Neural progenitor cell (in vitro differentiated cells): ENCODE measurements around the gene LRFN4. TPM values are rescaled to one million over a fixed set of nuclear protein-coding genes. Genes with fewer than 3 reads are reported as not detected.

ENCODE experiments used
- DNase-seq: peaks from one replicate; pipeline ENCODE4 v3.0.0-alpha.2; 2016; ENCODE audit warnings: low spot score
- H2AFZ ChIP-seq: fragments of 200-600 bp; sonication (generic); replicated peaks from 2 replicates; pipeline ENCODE4 v1.6.1; 2016; ENCODE audit warnings: antibody characterized with exemption
- H3F3A ChIP-seq: fragments of 200-600 bp; sonication (generic); 2 replicates; pipeline ENCODE4 v1.6.1; 2016; ENCODE audit warnings: antibody characterized with exemption, low read depth
- H3K27ac ChIP-seq: fragments of 200-600 bp; sonication (generic); 2 replicates; pipeline ENCODE4 v1.5.1; 2016; ENCODE audit warnings: mild to moderate bottlenecking
- H3K27me3 ChIP-seq: fragments of 200-600 bp; sonication (generic); 2 replicates; pipeline ENCODE4 v1.6.1; 2016; ENCODE audit warnings: mild to moderate bottlenecking, moderate library complexity
- H3K36me3 ChIP-seq: fragments of 200-600 bp; sonication (generic); 2 replicates; pipeline ENCODE4 v1.5.1; 2016
- H3K4me1 ChIP-seq: fragments of 200-600 bp; sonication (generic); 2 replicates; pipeline ENCODE4 v1.6.1; 2016; ENCODE audit warnings: mixed run types
- H3K4me2 ChIP-seq: fragments of 200-600 bp; sonication (generic); 2 replicates; pipeline ENCODE4 v1.6.1; 2016
- H3K4me3 ChIP-seq: fragments of 200-600 bp; sonication (generic); 2 replicates; pipeline ENCODE4 v1.5.1; 2016
- H3K79me2 ChIP-seq: fragments of 200-600 bp; sonication (generic); 2 replicates; pipeline ENCODE4 v1.6.1; 2016; ENCODE audit warnings: low read depth
- H3K9ac ChIP-seq: fragments of 200-600 bp; sonication (generic); 2 replicates; pipeline ENCODE4 v1.6.1; 2016
- H3K9me3 ChIP-seq: fragments of 200-600 bp; sonication (generic); 2 replicates; pipeline ENCODE4 v1.5.1; 2016; ENCODE audit warnings: low read depth
- H4K20me1 ChIP-seq: fragments of 200-600 bp; sonication (generic); 2 replicates; pipeline ENCODE4 v1.6.1; 2016; ENCODE audit warnings: low read depth
- H3K27ac Mint-ChIP-seq: 3 replicates; pipeline ENCODE4 v1.8.0; 2021; ENCODE audit warnings: mixed read lengths
- H3K27me3 Mint-ChIP-seq: 2 replicates; pipeline ENCODE4 v1.8.0; 2022; ENCODE audit warnings: low read depth, mild to moderate bottlenecking, inconsistent platforms, moderate library complexity, mixed read lengths; ENCODE audit not compliant: insufficient read depth
- H3K36me3 Mint-ChIP-seq: 3 replicates; pipeline ENCODE4 v1.8.0; 2021; ENCODE audit warnings: mixed read lengths
- H3K4me1 Mint-ChIP-seq: 3 replicates; pipeline ENCODE4 v1.8.0; 2021; ENCODE audit warnings: mixed read lengths
- H3K4me3 Mint-ChIP-seq: 3 replicates; pipeline ENCODE4 v1.8.0; 2021; ENCODE audit warnings: mild to moderate bottlenecking, moderate library complexity, mixed read lengths
- H3K9me3 Mint-ChIP-seq: 3 replicates; pipeline ENCODE4 v1.8.0; 2020; ENCODE audit warnings: mixed read lengths
- CTCF ChIP-seq: fragments of 200-600 bp; sonication (generic); IDR thresholded peaks from 2 replicates; pipeline ENCODE4 v1.5.1; 2017; ENCODE audit warnings: antibody characterized with exemption, mild to moderate bottlenecking
- EZH2 ChIP-seq: fragments of 200-600 bp; sonication (generic); IDR thresholded peaks from 2 replicates; pipeline ENCODE4 v1.6.1; 2017; ENCODE audit warnings: antibody characterized with exemption, mild to moderate bottlenecking, moderate library complexity
- EZH2phosphoT487 ChIP-seq: fragments of 200-600 bp; sonication (generic); IDR thresholded peaks from 2 replicates; pipeline ENCODE4 v1.6.1; 2017; ENCODE audit warnings: antibody characterized with exemption
- total RNA-seq: library from RNA; depleted of rRNA; stranded (reverse); fragments of >200 nt; gene quantifications from 2 replicates; pipeline ENCODE4 v1.2.3, GENCODE V29; 2015; ENCODE audit warnings: low replicate concordance

LRFN4 gene
- total RNA-seq, 1 donor from 2014 or later: 6.7 TPM

- no peak overlapping the region for H3K27ac ChIP-seq
- no peaks in the 10 kb centered on the region for H3K36me3 Mint-ChIP-seq
- peaks cover 13% of the 10 kb centered on the region for H3K4me1 Mint-ChIP-seq
- no peaks in the 10 kb centered on the region for H3K9me3 ChIP-seq
- H3K36me3 ChIP-seq: no peaks in the 10 kb centered on the region
- DNase-seq: peak; percentile 44
- peaks cover 5% of the 10 kb centered on the region for H4K20me1 ChIP-seq
- peaks cover 10% of the 10 kb centered on the region for H3K4me1 ChIP-seq
- no peak overlapping the region for H3K27ac Mint-ChIP-seq
- H3K4me3 ChIP-seq: peak overlapping the region; percentile 69
- H3F3A ChIP-seq: peaks cover 14% of the 10 kb centered on the region
- H3K9ac ChIP-seq: no peak overlapping the region
- H3K27me3 Mint-ChIP-seq: peaks cover 12% of the 10 kb centered on the region
- TF ChIP-seq EZH2: no peak
- no peaks in the 10 kb centered on the region for H3K79me2 ChIP-seq
- peak overlapping the region; percentile 83 for H3K4me3 Mint-ChIP-seq
- H3K27me3 ChIP-seq: no peaks in the 10 kb centered on the region
- no peaks in the 10 kb centered on the region for H3K9me3 Mint-ChIP-seq
- no peak overlapping the region for H2AFZ ChIP-seq
- H3K4me2 ChIP-seq: peak overlapping the region; percentile 76
Observed at GRCh38 chr11:66857234-66857926, 516 bp downstream of the LRFN4 start.

GRCh38 chr11:66857927-66858185 lies 992 bp downstream of the LRFN4 start:
- Histone ChIP-seq H3K4me1 (peaks cover 10% of the 10 kb centered on the region), H4K20me1 (peaks cover 5% of the 10 kb centered on the region), H3K4me2 (peak overlapping the region; percentile 76), H3K9me3 (no peaks in the 10 kb centered on the region), H3K27ac (no peak overlapping the region), H3K79me2 (no peaks in the 10 kb centered on the region), H3F3A (peaks cover 14% of the 10 kb centered on the region), H3K36me3 (no peaks in the 10 kb centered on the region), H3K4me3 (peak overlapping the region; percentile 69), H3K9ac (no peak overlapping the region), H3K27me3 (no peaks in the 10 kb centered on the region), H2AFZ (no peak overlapping the region)
- TF ChIP-seq EZH2phosphoT487 (no peak), EZH2 (no peak)
- Mint-ChIP-seq H3K4me1 (peaks cover 13% of the 10 kb centered on the region), H3K27me3 (peaks cover 12% of the 10 kb centered on the region), H3K27ac (no peak overlapping the region), H3K36me3 (no peaks in the 10 kb centered on the region), H3K4me3 (peak overlapping the region; percentile 83), H3K9me3 (no peaks in the 10 kb centered on the region)
- no peak for DNase-seq

GRCh38 chr11:66858186-66858938 lies 1.5 kb downstream of the LRFN4 start:
- Mint-ChIP-seq H3K4me3 (peak overlapping the region; percentile 83), H3K4me1 (peaks cover 13% of the 10 kb centered on the region), H3K27ac (no peak overlapping the region), H3K27me3 (peaks cover 12% of the 10 kb centered on the region), H3K9me3 (no peaks in the 10 kb centered on the region), H3K36me3 (no peaks in the 10 kb centered on the region)
- H3K9ac ChIP-seq: no peak overlapping the region
- TF ChIP-seq CTCF: no peak
- no peak for TF ChIP-seq EZH2phosphoT487
- TF ChIP-seq EZH2: no peak
- no peak overlapping the region for H2AFZ ChIP-seq
- no peaks in the 10 kb centered on the region for H3K9me3 ChIP-seq
- no peaks in the 10 kb centered on the region for H3K79me2 ChIP-seq
- H3K36me3 ChIP-seq: no peaks in the 10 kb centered on the region
- peaks cover 14% of the 10 kb centered on the region for H3F3A ChIP-seq
- no peak for DNase-seq
- H3K27me3 ChIP-seq: no peaks in the 10 kb centered on the region
- H3K4me1 ChIP-seq: peaks cover 10% of the 10 kb centered on the region
- H3K4me3 ChIP-seq: no peak overlapping the region
- H3K4me2 ChIP-seq: no peak overlapping the region
- H4K20me1 ChIP-seq: peaks cover 5% of the 10 kb centered on the region
- no peak overlapping the region for H3K27ac ChIP-seq

GRCh38 chr11:66858939-66859685 lies 2.2 kb downstream of the LRFN4 start:
- no peaks in the 10 kb centered on the region for H3K36me3 ChIP-seq
- peaks cover 9% of the 10 kb centered on the region for H3K4me1 Mint-ChIP-seq

More at GRCh38 chr11:66858939-66859685, 2.2 kb downstream of the LRFN4 start:
- H4K20me1 ChIP-seq: peaks cover 5% of the 10 kb centered on the region
- H3K4me2 ChIP-seq: no peak overlapping the region
- H2AFZ ChIP-seq: no peak overlapping the region
- peaks cover 10% of the 10 kb centered on the region for H3K4me1 ChIP-seq
- no peak overlapping the region for H3K9ac ChIP-seq
- H3K9me3 Mint-ChIP-seq: no peaks in the 10 kb centered on the region
- DNase-seq: no peak
- H3K4me3 ChIP-seq: no peak overlapping the region
- H3K27ac ChIP-seq: no peak overlapping the region
- no peaks in the 10 kb centered on the region for H3K9me3 ChIP-seq
- no peaks in the 10 kb centered on the region for H3K36me3 Mint-ChIP-seq
- no peaks in the 10 kb centered on the region for H3K27me3 ChIP-seq
- peaks cover 12% of the 10 kb centered on the region for H3K27me3 Mint-ChIP-seq
- H3K27ac Mint-ChIP-seq: no peak overlapping the region
- TF ChIP-seq EZH2phosphoT487: no peak
- no peak for TF ChIP-seq EZH2
- TF ChIP-seq CTCF: no peak
- H3K79me2 ChIP-seq: no peaks in the 10 kb centered on the region
- H3K4me3 Mint-ChIP-seq: no peak overlapping the region
- H3F3A ChIP-seq: peaks cover 14% of the 10 kb centered on the region
